PFSK-1 (cell line): ENCODE data around the gene TP53BP1.
A peak's percentile ranks its signal among the peaks of the same experiment; 100 is the strongest.

Source experiments
- FOXP2 ChIP-seq: optimal IDR thresholded peaks from 2 replicates; pipeline ENCODE3; 2011; ENCODE audit warnings: borderline replicate concordance, control low read depth, inconsistent platforms; ENCODE audit not compliant: insufficient read depth; ENCODE audit errors: extremely low read length, extremely low read depth
- POLR2AphosphoS5 ChIP-seq: IDR thresholded peaks from 2 replicates; pipeline ENCODE4 v1.6.1; 2012; ENCODE audit warnings: low read depth, mild to moderate bottlenecking, control low read depth, low read length, moderate library complexity
- SIN3A ChIP-seq: IDR thresholded peaks from 2 replicates; pipeline ENCODE4 v1.6.1; 2012; ENCODE audit warnings: mild to moderate bottlenecking, low read length, moderate library complexity, borderline replicate concordance; ENCODE audit not compliant: insufficient read depth
- TAF1 ChIP-seq: IDR thresholded peaks from 2 replicates; pipeline ENCODE4 v1.6.1; 2012; ENCODE audit warnings: low read length, control low read depth, borderline replicate concordance; ENCODE audit not compliant: insufficient read depth
- TF ChIP-seq, protein P1 (sequence below), 2 experiments: IDR thresholded peaks; 2 replicates each; pipeline versions ENCODE4 v1.6.1 to v1.8.0; 2011 to 2012; ENCODE audit warnings: low read depth in 2 of 2, low read length in 2 of 2, control low read depth in 1 of 2, inconsistent platforms in 1 of 2, mild to moderate bottlenecking in 1 of 2, moderate library complexity in 1 of 2; ENCODE audit not compliant: insufficient read depth in 1 of 2

TP53BP1 gene

GRCh38 chr15:43492266-43492665 is 690 bp downstream of the TP53BP1 start:
- TF ChIP-seq SIN3A, result no peak
- no peak for TF ChIP-seq POLR2AphosphoS5
- no peak for TF ChIP-seq TAF1
- TF ChIP-seq FOXP2, result no peak
- TF ChIP-seq, protein P1, sequence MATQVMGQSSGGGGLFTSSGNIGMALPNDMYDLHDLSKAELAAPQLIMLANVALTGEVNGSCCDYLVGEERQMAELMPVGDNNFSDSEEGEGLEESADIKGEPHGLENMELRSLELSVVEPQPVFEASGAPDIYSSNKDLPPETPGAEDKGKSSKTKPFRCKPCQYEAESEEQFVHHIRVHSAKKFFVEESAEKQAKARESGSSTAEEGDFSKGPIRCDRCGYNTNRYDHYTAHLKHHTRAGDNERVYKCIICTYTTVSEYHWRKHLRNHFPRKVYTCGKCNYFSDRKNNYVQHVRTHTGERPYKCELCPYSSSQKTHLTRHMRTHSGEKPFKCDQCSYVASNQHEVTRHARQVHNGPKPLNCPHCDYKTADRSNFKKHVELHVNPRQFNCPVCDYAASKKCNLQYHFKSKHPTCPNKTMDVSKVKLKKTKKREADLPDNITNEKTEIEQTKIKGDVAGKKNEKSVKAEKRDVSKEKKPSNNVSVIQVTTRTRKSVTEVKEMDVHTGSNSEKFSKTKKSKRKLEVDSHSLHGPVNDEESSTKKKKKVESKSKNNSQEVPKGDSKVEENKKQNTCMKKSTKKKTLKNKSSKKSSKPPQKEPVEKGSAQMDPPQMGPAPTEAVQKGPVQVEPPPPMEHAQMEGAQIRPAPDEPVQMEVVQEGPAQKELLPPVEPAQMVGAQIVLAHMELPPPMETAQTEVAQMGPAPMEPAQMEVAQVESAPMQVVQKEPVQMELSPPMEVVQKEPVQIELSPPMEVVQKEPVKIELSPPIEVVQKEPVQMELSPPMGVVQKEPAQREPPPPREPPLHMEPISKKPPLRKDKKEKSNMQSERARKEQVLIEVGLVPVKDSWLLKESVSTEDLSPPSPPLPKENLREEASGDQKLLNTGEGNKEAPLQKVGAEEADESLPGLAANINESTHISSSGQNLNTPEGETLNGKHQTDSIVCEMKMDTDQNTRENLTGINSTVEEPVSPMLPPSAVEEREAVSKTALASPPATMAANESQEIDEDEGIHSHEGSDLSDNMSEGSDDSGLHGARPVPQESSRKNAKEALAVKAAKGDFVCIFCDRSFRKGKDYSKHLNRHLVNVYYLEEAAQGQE (IDR thresholded peaks at IDR 0.05; ENCODE audit: insufficient read depth in 1 of 2, low read depth in 2 of 2, low read length in 2 of 2), result no peak

DNA sequence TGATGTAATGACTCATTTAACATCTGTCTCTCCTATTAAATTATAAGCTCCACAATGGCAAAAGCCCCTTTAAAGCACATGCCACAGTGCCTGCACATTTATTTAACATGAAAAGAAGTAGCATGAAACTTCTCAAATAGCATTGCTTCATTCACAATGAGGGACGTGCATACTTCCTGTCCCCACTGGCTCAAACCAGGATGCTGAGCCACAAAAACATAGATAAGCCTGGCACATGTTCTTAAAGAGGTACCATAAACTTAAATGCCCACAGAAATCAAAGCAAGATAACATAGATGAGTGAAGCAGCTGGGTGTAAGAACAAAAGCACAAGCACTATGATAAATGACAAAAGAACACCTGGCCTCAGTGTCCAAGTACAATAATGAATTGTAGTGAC is 3.8 kb downstream of the TP53BP1 start:
- TF ChIP-seq, protein P1 (IDR thresholded peaks at IDR 0.05; ENCODE audit: insufficient read depth in 1 of 2, low read depth in 2 of 2, low read length in 2 of 2), result no peak
- TF ChIP-seq POLR2AphosphoS5, result no peak
- no peak for TF ChIP-seq TAF1
- no peak for TF ChIP-seq FOXP2
- no peak for TF ChIP-seq SIN3A

DNA sequence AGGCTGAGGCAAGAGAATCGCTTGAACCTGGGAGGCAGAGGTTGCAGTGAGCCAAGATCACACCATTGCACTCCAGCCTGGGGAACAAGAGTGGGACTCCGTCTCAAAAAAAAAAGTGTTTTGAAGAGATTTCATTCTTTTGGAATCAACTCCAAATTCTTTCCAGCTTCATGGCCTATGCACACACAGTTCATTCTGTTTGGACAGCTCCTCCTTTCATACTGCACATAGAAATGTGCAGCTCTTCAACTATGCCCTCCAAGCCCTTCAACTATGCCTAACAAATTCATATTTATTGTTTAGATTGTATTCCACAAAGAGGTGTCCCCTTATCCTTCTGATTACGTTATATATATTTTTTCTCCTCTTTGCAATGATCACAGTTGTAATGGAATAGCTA is 4.2 kb downstream of the TP53BP1 start:
- TF ChIP-seq, protein P1 (IDR thresholded peaks at IDR 0.05; ENCODE audit: insufficient read depth in 1 of 2, low read depth in 2 of 2, low read length in 2 of 2), result 0 out of 4 replicates have a peak, but pooled peaks of 1 of the 2 experiments have one; percentile 62
- no peak for TF ChIP-seq FOXP2

GRCh38 chr15:43487271-43487895 is 5.6 kb downstream of the TP53BP1 start:
- TF ChIP-seq POLR2AphosphoS5 (no peak), SIN3A (no peak), FOXP2 (no peak), TAF1 (no peak)
- TF ChIP-seq, protein P1 (IDR thresholded peaks at IDR 0.05; ENCODE audit: insufficient read depth in 1 of 2, low read depth in 2 of 2, low read length in 2 of 2), result no peak

DNA sequence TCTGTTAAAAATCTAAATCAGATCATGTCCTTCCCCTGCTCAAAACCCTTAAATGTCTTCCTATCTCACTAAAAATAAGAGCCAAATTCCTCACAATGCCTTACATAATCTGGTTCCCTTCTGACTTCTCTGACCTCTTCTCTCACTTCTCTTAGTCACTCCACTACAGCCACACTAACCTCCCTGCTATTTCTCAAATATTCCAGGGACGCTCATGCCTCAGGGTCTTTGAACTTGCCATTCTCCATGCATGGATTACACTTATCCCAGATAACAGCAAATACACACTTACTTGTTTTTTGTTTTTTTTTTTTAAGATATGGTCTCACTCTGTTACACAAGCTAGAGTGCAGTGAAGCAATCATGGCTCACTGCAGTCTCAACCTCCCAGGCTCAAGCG is 8.5 kb downstream of the TP53BP1 start:
- no peak for TF ChIP-seq FOXP2
- TF ChIP-seq POLR2AphosphoS5, result no peak
- TF ChIP-seq, protein P1 (IDR thresholded peaks at IDR 0.05; ENCODE audit: insufficient read depth in 1 of 2, low read depth in 2 of 2, low read length in 2 of 2), result no peak
- TF ChIP-seq SIN3A, result no peak
- no peak for TF ChIP-seq TAF1
